Subcutaneous adipose tissue (tissue), 4 donors: Measurements from ENCODE around the gene TNS1. TPM values are rescaled to one million over a fixed set of nuclear protein-coding genes. Genes with fewer than 3 reads are reported as not detected.

Experiments used
- CTCF ChIP-seq: fragments of 450-650 bp; IDR thresholded peaks from one replicate; pipeline ENCODE4 v1.5.1; 2016; ENCODE audit warnings: low read depth, mild to moderate bottlenecking, control low read depth, antibody characterized with exemption, moderate library complexity
- total RNA-seq, 4 donors: library from RNA; depleted of rRNA; stranded (reverse); fragments of >200 nt; gene quantifications; one replicate each; pipeline ENCODE4 v1.1.0, GENCODE V29; 2016

TNS1 gene
- total RNA-seq, 4 donors from 2014 or later: 310 to 1,168 (median 450) TPM

GRCh38 chr2:217830061-217830460 is 172.7 kb downstream of the TNS1 start:
- TF ChIP-seq CTCF: no peak

GRCh38 chr2:217829420-217829819 is 173.4 kb downstream of the TNS1 start:
- no peak for TF ChIP-seq CTCF

GRCh38 chr2:217828336-217828735 is 174.5 kb downstream of the TNS1 start:
- no peak for TF ChIP-seq CTCF

GRCh38 chr2:217827430-217828201 is 175.2 kb downstream of the TNS1 start:
- TF ChIP-seq CTCF: no peak

GRCh38 chr2:217826991-217827390 is 175.8 kb downstream of the TNS1 start:
- TF ChIP-seq CTCF: no peak

- no peak for TF ChIP-seq CTCF
These were observed 176.3 kb downstream of the TNS1 start for GRCh38 chr2:217826520-217826919.

- TF ChIP-seq CTCF: no peak
These were observed 177.1 kb downstream of the TNS1 start for GRCh38 chr2:217825469-217826235.
